DOHH2 (cell line): ENCODE measurements around the gene ARID5B.

Source experiments
- H3F3A ChIP-seq: fragments of 200-600 bp; sonication (generic), shearing (Covaris generic); 2 replicates; pipeline ENCODE4 v1.6.0; 2016; ENCODE audit warnings: antibody characterized with exemption, mild to moderate bottlenecking; ENCODE audit not compliant: control insufficient read depth, insufficient read depth
- H3K27ac ChIP-seq: fragments of 200-600 bp; sonication (generic); 2 replicates; pipeline ENCODE4 v1.5.1; 2014; ENCODE audit warnings: low read depth, mild to moderate bottlenecking, low read length, moderate library complexity
- H3K27me3 ChIP-seq: fragments of 200-600 bp; sonication (generic); 2 replicates; pipeline ENCODE4 v1.6.1; 2014; ENCODE audit warnings: mild to moderate bottlenecking, low read length, mixed read lengths; ENCODE audit not compliant: control insufficient read depth
- H3K36me3 ChIP-seq: fragments of 200-600 bp; sonication (generic); 2 replicates; pipeline ENCODE4 v1.6.1; 2014; ENCODE audit warnings: mild to moderate bottlenecking, low read length, moderate library complexity, mixed read lengths; ENCODE audit not compliant: control insufficient read depth
- H3K4me1 ChIP-seq: fragments of 200-600 bp; sonication (generic); 2 replicates; pipeline ENCODE4 v1.6.1; 2014; ENCODE audit warnings: mild to moderate bottlenecking, low read length, mixed read lengths; ENCODE audit not compliant: control insufficient read depth
- H3K4me2 ChIP-seq: fragments of 200-600 bp; sonication (generic); 2 replicates; pipeline ENCODE4 v1.6.0; 2014; ENCODE audit warnings: mild to moderate bottlenecking, low read length, moderate library complexity
- H3K4me3 ChIP-seq: fragments of 200-600 bp; sonication (generic); 2 replicates; pipeline ENCODE4 v1.5.1; 2014; ENCODE audit warnings: mild to moderate bottlenecking, low read length, mixed read lengths
- H3K79me2 ChIP-seq: fragments of 200-600 bp; sonication (generic); 2 replicates; pipeline ENCODE4 v1.6.1; 2014; ENCODE audit warnings: mild to moderate bottlenecking, low read length, mixed read lengths; ENCODE audit not compliant: control insufficient read depth
- H3K9me2 ChIP-seq: fragments of 200-600 bp; sonication (generic); replicated peaks from 2 replicates; pipeline ENCODE4 v1.6.1; 2014; ENCODE audit warnings: mild to moderate bottlenecking, low read length, mixed read lengths; ENCODE audit not compliant: control insufficient read depth
- H3K9me3 ChIP-seq: fragments of 200-600 bp; sonication (generic); 2 replicates; pipeline ENCODE4 v1.6.1; 2014; ENCODE audit warnings: antibody characterized with exemption, low read length, mixed read lengths; ENCODE audit not compliant: control insufficient read depth, insufficient read depth
- H4K20me1 ChIP-seq: fragments of 200-600 bp; sonication (generic); 2 replicates; pipeline ENCODE4 v1.6.0; 2014; ENCODE audit warnings: low read depth, mild to moderate bottlenecking, antibody characterized with exemption, low read length, moderate library complexity; ENCODE audit not compliant: control insufficient read depth, insufficient read depth
- EZH2phosphoT487 ChIP-seq: fragments of 200-600 bp; sonication (generic); IDR thresholded peaks from 2 replicates; pipeline ENCODE4 v1.6.1; 2017; ENCODE audit warnings: borderline replicate concordance, mild to moderate bottlenecking, antibody characterized with exemption, low read length, moderate library complexity, mixed read lengths
- TF ChIP-seq, protein P1 (sequence below): fragments of 200-600 bp; sonication (generic); IDR thresholded peaks from one replicate; pipeline ENCODE4 v1.5.1; 2014; ENCODE audit warnings: antibody characterized with exemption, mild to moderate bottlenecking, low read depth, low read length; ENCODE audit not compliant: poor library complexity, severe bottlenecking

Gene ARID5B

GRCh38 chr10:61899997-61900828, 1.3 kb upstream of the ARID5B start:
- Histone ChIP-seq H3K9me2 (no peaks in the 10 kb centered on the region), H3K27ac (peak overlapping the region; percentile 99), H3K4me1 (peaks cover 54% of the 10 kb centered on the region), H3K36me3 (peaks cover 13% of the 10 kb centered on the region), H4K20me1 (no peaks in the 10 kb centered on the region), H3K9me3 (no peaks in the 10 kb centered on the region), H3K4me2 (peak overlapping the region; percentile 96), H3F3A (peaks cover 54% of the 10 kb centered on the region), H3K4me3 (peak overlapping the region; percentile 93), H3K27me3 (no peaks in the 10 kb centered on the region), H3K79me2 (peaks cover 38% of the 10 kb centered on the region)
- TF ChIP-seq EZH2phosphoT487, result no peak
- TF ChIP-seq, protein P1, sequence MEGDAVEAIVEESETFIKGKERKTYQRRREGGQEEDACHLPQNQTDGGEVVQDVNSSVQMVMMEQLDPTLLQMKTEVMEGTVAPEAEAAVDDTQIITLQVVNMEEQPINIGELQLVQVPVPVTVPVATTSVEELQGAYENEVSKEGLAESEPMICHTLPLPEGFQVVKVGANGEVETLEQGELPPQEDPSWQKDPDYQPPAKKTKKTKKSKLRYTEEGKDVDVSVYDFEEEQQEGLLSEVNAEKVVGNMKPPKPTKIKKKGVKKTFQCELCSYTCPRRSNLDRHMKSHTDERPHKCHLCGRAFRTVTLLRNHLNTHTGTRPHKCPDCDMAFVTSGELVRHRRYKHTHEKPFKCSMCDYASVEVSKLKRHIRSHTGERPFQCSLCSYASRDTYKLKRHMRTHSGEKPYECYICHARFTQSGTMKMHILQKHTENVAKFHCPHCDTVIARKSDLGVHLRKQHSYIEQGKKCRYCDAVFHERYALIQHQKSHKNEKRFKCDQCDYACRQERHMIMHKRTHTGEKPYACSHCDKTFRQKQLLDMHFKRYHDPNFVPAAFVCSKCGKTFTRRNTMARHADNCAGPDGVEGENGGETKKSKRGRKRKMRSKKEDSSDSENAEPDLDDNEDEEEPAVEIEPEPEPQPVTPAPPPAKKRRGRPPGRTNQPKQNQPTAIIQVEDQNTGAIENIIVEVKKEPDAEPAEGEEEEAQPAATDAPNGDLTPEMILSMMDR, result no peak

DNA sequence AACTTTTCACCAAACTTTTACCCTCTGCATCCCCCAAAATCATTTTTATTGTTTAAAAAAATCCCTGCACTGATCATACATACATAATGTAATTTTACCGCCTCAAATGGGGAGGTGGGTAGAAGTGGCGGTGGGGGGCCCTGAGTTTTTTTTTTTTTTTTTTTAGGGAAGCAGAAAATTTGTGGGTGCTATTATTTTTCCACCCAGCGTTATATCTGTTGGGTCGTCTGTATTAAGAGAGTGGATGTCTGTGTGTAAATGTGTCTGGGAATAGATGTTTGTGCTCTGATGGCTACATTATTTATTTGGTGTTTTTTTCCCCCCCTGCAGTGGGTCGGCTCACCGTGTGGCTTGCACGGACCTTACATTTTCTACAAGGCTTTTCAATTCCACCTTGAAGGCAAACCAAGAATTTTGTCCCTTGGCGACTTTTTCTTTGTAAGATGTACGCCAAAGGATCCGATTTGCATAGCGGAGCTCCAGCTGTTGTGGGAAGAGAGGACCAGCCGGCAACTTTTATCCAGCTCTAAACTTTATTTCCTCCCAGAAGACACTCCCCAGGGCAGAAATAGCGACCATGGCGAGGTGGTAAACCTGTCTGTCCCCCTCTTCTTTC, 438 bp downstream of the ARID5B start:
- Histone ChIP-seq H3K4me2 (peak overlapping the region; percentile 96), H3K4me1 (peaks cover 61% of the 10 kb centered on the region), H3K4me3 (peak overlapping the region; percentile 93), H3K79me2 (peaks cover 56% of the 10 kb centered on the region), H3K9me3 (no peaks in the 10 kb centered on the region), H3K36me3 (peaks cover 26% of the 10 kb centered on the region), H3K27me3 (no peaks in the 10 kb centered on the region), H3F3A (peaks cover 59% of the 10 kb centered on the region), H3K27ac (peak overlapping the region; percentile 99), H3K9me2 (no peaks in the 10 kb centered on the region), H4K20me1 (no peaks in the 10 kb centered on the region)
- TF ChIP-seq EZH2phosphoT487, result no peak
- TF ChIP-seq, protein P1, result no peak

DNA sequence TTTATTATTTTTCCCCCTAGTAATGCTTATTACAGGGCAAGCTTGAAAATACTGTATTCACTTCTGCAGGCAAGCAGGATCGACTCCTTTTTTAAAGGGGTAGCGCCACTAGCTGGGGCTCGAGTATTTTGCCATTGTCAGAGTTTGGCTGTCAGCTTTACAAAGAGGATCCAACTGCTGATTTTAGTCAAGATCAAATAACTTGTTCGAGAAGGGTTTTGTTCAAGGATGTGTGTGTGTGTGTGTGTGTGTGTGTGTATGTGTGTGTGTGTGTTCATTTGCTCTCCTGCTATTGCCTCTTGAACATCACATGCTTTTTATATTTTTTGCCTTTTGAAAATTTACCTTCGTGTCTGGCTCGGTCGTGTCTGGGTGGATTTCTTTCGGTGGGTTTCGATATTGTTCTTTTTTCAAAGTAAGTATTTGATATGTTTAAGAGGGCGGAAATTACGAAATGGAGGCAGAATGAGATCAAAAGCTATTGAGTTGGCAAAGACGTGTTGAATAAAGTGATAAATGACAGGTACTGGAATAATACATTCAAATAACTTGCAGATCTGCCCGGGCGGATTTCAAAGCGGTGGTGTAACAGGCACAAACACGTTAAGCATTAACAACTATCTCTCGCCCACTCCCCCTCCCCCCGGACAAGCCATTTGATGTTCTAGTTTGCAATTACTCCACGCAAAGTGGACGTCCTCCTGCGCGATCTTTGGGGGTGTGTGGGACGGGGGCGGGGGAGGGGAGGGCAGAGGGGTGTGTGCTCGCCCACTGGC, 1.1 kb downstream of the ARID5B start:
- H3K9me3 ChIP-seq, result no peaks in the 10 kb centered on the region
- peaks cover 61% of the 10 kb centered on the region for H3K4me1 ChIP-seq
- peaks cover 59% of the 10 kb centered on the region for H3F3A ChIP-seq
- H3K9me2 ChIP-seq, result no peaks in the 10 kb centered on the region
- H3K4me2 ChIP-seq, result peak overlapping the region; percentile 96
- peaks cover 33% of the 10 kb centered on the region for H3K36me3 ChIP-seq
- no peaks in the 10 kb centered on the region for H3K27me3 ChIP-seq
- H3K27ac ChIP-seq, result peak overlapping the region; percentile 99
- H3K4me3 ChIP-seq, result peak overlapping the region; percentile 93
- peaks cover 62% of the 10 kb centered on the region for H3K79me2 ChIP-seq
- TF ChIP-seq, protein P1, result peak; percentile 51
- TF ChIP-seq EZH2phosphoT487, result no peak
- no peaks in the 10 kb centered on the region for H4K20me1 ChIP-seq
